Liver (tissue), 3 donors: ENCODE results near the gene SGPP1.

ENCODE experiments used
- RXRA ChIP-seq, 2 donors: IDR thresholded peaks; 2 replicates each; pipeline ENCODE4 v1.6.1; 2017 to 2018; ENCODE audit warnings: antibody characterized with exemption in 2 of 2, mild to moderate bottlenecking in 1 of 2
- TF ChIP-seq, protein P1 (sequence below): IDR thresholded peaks from 2 replicates; pipeline ENCODE4 v1.6.1; 2016; ENCODE audit warnings: antibody characterized with exemption
- TF ChIP-seq, protein P2 (sequence below): fragments of 150-350 bp; IDR thresholded peaks from 2 replicates; pipeline ENCODE4 v1.5.1; 2017; ENCODE audit warnings: improper control_type of control experiment, low read depth, low read length; ENCODE audit not compliant: missing input control
- donor health status: healthy.
- donor health status: healthy.

DNA sequence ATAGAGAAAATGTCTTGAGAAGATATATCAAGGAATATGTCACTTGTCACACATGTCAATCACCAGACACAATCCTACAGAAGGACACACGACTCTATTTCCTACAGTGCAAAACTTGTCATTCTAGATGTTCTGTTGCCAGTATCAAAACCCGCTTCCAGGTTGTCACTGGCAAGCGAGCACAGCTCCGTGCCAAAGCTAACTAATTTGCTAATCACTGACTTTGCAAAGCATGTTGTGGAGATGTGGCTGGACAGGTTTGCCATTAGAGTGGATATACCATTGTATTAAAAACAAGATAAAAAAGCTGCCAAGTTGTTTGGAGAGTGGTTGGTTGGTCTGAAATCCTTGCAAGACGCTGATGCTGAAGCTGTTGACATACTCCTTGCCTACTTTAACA is 7.9 kb upstream of the SGPP1 start:
- TF ChIP-seq, protein P1, sequence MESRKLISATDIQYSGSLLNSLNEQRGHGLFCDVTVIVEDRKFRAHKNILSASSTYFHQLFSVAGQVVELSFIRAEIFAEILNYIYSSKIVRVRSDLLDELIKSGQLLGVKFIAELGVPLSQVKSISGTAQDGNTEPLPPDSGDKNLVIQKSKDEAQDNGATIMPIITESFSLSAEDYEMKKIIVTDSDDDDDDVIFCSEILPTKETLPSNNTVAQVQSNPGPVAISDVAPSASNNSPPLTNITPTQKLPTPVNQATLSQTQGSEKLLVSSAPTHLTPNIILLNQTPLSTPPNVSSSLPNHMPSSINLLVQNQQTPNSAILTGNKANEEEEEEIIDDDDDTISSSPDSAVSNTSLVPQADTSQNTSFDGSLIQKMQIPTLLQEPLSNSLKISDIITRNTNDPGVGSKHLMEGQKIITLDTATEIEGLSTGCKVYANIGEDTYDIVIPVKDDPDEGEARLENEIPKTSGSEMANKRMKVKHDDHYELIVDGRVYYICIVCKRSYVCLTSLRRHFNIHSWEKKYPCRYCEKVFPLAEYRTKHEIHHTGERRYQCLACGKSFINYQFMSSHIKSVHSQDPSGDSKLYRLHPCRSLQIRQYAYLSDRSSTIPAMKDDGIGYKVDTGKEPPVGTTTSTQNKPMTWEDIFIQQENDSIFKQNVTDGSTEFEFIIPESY, result no peak
- TF ChIP-seq, protein P2, sequence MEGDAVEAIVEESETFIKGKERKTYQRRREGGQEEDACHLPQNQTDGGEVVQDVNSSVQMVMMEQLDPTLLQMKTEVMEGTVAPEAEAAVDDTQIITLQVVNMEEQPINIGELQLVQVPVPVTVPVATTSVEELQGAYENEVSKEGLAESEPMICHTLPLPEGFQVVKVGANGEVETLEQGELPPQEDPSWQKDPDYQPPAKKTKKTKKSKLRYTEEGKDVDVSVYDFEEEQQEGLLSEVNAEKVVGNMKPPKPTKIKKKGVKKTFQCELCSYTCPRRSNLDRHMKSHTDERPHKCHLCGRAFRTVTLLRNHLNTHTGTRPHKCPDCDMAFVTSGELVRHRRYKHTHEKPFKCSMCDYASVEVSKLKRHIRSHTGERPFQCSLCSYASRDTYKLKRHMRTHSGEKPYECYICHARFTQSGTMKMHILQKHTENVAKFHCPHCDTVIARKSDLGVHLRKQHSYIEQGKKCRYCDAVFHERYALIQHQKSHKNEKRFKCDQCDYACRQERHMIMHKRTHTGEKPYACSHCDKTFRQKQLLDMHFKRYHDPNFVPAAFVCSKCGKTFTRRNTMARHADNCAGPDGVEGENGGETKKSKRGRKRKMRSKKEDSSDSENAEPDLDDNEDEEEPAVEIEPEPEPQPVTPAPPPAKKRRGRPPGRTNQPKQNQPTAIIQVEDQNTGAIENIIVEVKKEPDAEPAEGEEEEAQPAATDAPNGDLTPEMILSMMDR, result no peak
- TF ChIP-seq RXRA (IDR thresholded peaks at IDR 0.05), result no peak
